ENCODE results near the gene POLR2L.

Gene POLR2L

GRCh38 chr11:869399-870126 is 27.2 kb upstream of the POLR2L start:
- TF ChIP-seq, protein P1, sequence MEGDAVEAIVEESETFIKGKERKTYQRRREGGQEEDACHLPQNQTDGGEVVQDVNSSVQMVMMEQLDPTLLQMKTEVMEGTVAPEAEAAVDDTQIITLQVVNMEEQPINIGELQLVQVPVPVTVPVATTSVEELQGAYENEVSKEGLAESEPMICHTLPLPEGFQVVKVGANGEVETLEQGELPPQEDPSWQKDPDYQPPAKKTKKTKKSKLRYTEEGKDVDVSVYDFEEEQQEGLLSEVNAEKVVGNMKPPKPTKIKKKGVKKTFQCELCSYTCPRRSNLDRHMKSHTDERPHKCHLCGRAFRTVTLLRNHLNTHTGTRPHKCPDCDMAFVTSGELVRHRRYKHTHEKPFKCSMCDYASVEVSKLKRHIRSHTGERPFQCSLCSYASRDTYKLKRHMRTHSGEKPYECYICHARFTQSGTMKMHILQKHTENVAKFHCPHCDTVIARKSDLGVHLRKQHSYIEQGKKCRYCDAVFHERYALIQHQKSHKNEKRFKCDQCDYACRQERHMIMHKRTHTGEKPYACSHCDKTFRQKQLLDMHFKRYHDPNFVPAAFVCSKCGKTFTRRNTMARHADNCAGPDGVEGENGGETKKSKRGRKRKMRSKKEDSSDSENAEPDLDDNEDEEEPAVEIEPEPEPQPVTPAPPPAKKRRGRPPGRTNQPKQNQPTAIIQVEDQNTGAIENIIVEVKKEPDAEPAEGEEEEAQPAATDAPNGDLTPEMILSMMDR (IDR thresholded peaks at IDR 0.05; ENCODE audit: borderline replicate concordance, insufficient read depth, low read depth, low read length): no peak
- H3K4me3 ChIP-seq (ENCODE audit: low read depth, low read length): no peak overlapping the region

- H3K4me3 ChIP-seq (ENCODE audit: low read depth, low read length): no peak overlapping the region
- TF ChIP-seq, protein P1 (IDR thresholded peaks at IDR 0.05; ENCODE audit: borderline replicate concordance, insufficient read depth, low read depth, low read length): no peak
These were observed 26.5 kb upstream of the POLR2L start for GRCh38 chr11:868802-869201.

DNA sequence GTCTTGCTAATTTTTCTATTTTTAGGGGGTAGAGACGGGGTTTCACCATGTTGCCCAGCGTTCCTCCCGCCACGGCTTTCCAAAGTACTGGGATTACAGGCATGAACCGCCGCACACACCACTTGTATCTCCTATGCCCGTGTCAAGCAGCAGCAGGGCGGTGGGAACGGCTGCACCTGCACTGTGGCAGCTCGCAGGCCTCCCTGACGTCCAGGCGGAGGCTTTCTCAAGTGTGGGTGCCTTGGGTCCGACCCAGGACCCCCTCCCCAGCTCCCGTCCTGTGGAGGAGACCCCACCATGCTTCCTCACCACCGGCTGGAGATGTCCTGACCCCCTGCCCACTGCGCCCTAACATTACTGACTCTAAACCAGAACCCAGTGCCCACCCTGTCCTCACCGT is 26.1 kb upstream of the POLR2L start:
- H3K4me3 ChIP-seq (ENCODE audit: low read depth, low read length): no peak overlapping the region
- TF ChIP-seq, protein P1 (IDR thresholded peaks at IDR 0.05; ENCODE audit: borderline replicate concordance, insufficient read depth, low read depth, low read length): no peak

DNA sequence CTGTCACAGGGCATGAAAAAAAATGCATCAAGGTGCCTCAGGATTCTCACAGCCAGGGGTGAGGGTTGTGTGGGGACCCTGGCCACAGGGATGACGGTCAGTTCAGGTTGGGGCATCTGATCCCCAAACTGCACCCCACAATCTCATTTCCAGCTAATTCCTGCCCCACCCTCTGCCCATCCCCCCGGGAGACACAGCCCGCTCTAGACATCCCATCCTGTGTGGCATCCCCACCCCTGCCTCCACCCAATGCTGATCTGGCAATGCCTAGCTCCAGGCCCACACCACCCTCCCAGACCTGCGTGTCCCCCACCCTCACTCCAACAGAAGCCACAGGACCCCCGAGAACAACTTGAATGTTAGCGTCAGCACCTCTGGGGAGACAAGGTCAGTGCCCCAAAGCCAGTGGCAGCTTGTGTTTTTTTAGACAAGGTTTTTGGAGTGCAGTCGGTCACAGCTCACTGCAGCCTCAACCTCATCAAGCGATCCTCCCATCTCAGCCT is 25.6 kb upstream of the POLR2L start:
- no peak overlapping the region for H3K4me3 ChIP-seq (ENCODE audit: low read depth, low read length)
- TF ChIP-seq, protein P1 (IDR thresholded peaks at IDR 0.05; ENCODE audit: borderline replicate concordance, insufficient read depth, low read depth, low read length): no peak

- TF ChIP-seq, protein P1 (IDR thresholded peaks at IDR 0.05; ENCODE audit: borderline replicate concordance, insufficient read depth, low read depth, low read length): no peak
- no peak overlapping the region for H3K4me3 ChIP-seq (ENCODE audit: low read depth, low read length)
These were observed 24.2 kb upstream of the POLR2L start for GRCh38 chr11:866481-866880.

DNA sequence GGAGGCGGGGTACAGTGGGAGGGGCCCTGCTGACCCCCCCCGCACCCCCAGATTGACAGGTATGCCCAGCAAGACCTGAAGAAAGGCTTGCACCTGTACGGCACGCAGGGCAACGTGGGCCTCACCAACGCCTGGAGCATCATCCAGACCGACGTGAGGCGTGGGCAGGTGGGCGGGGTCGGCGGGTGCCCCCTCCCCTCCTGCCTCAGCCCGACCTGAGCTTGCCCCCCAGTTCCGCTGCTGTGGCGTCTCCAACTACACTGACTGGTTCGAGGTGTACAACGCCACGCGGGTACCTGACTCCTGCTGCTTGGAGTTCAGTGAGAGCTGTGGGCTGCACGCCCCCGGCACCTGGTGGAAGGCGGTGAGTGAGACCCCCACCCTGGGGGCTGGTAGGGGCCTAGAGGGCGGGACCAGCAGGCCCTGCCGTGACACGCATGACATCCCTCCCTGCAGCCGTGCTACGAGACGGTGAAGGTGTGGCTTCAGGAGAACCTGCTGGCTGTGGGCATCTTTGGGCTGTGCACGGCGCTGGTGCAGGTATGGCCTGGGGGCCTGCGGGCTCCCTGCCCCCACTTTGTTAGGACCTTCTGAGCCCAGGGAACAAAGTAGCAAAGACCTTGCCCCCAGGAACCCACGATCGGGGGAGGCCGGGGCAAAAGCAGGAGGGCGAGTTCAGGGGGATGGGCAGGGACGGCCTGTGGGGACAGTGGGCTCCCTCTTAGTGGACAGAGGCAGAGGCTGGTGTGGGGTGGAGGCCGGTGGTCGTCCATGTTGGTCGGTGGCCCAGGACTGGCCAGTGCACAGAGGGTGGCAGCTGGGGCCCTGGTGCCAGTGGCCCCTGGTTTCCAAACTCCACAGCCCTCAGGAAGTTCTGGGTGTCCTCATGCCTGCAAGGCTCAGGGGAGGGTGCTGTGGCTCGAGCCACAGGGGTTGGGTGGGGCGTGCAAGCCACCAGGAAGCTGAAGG is 23.4 kb upstream of the POLR2L start:
- H3K4me3 ChIP-seq (ENCODE audit: low read depth, low read length): no peak overlapping the region
- TF ChIP-seq, protein P1 (IDR thresholded peaks at IDR 0.05; ENCODE audit: borderline replicate concordance, insufficient read depth, low read depth, low read length): no peak
